Renal cortical epithelial cell (primary cell): Measurements from ENCODE around the gene ETNK2. TPM values are rescaled to one million over a fixed set of nuclear protein-coding genes. Genes with fewer than 3 reads are reported as not detected.
A peak's percentile ranks its signal among the peaks of the same experiment; 100 is the strongest.
"Not testable (repeated sequence)": the region's sequence is repeated elsewhere in the genome, so short reads cannot be mapped to it uniquely, and the experiment has no call there.

Experiments
- DNase-seq: peaks from one replicate; pipeline ENCODE4 v3.0.0-alpha.2; 2011; ENCODE audit warnings: low read depth
- total RNA-seq: library from RNA; depleted of rRNA; stranded (reverse); fragments of >200 nt; gene quantifications from 2 replicates; pipeline ENCODE4 v1.2.3, GENCODE V29; 2014

The ETNK2 gene
- total RNA-seq, 1 donor from 2014 or later = 22.7 TPM

DNA sequence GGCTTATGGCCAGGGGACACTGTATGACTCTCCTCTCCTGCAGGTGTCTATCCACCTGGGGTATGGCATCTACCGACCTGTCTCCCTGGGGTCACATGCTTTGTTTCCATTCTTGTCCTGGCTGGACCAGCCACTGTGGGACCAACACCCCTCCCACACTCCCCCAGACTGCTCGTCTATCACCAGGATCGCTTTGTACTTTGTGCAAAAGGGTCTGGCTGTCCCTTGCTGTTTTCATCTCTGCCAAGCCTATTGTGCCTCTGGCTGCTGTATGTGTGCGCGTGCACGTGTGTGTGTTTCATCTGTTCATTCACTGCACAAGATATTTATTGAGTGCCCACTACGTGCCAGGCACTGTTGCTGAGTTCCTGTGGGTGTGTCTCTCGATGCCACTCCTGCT, 25.5 kb downstream of the ETNK2 start:
- DNase-seq = no peak

DNA sequence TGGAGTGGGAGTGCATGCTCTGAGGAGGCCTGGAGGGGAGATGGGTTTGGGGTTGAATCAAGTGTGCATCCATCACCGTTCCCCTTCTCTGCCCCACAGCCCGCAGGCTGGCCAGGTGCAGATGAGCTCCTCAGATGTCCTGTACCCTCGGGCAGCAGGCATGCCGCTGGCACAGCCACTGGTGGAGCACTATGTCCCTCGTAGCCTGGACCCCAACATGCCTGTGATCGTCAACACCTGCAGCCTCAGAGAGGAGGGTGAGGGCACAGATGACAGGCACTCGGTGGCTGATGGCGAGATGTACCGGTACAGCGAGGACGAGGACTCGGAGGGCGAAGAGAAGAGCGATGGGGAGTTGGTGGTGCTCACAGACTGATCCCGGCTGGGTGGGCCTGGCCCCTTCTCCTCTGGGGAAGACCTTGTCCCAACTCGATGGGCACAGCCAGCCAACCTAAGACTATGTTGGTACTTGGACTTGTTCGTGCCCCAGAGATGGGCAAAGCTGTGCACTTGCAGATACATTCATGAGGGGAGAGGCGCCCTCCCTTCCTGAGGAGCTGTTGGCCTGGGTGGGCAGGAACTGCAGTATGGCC, 26.0 kb downstream of the ETNK2 start:
- no peak for DNase-seq

DNA sequence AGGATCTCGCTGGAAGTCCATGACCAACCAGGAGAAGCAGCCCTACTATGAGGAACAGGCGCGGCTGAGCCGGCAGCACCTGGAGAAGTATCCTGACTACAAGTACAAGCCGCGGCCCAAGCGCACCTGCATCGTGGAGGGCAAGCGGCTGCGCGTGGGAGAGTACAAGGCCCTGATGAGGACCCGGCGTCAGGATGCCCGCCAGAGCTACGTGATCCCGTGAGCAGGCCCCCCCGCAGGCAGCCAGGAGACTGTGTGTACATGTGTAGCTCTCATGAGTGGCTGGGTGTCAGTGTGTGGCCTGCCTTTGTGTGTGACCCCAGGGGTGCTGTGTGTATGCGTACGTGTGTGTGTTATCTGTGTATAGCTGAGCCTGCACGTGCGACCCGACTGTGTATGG, 27.2 kb downstream of the ETNK2 start:
- no peak for DNase-seq

DNA sequence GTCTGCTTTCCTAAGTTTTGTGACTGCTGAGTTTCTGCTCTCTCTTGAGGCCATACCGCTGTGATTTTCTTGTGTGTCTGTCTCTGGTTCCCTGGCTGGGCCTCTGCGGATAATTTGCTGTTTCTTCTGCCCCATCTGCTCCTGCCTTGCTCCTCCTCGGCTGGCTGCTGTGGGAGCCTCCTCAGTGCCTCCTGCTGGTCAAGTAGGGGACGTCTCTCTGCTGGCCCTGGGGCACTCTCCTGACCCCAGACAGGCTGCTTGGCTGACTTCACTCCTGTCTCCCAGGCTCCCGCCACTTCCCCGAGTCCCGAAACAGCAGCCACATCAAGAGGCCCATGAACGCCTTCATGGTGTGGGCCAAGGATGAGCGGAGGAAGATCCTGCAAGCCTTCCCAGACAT, 28.5 kb downstream of the ETNK2 start:
- DNase-seq = no peak

DNA sequence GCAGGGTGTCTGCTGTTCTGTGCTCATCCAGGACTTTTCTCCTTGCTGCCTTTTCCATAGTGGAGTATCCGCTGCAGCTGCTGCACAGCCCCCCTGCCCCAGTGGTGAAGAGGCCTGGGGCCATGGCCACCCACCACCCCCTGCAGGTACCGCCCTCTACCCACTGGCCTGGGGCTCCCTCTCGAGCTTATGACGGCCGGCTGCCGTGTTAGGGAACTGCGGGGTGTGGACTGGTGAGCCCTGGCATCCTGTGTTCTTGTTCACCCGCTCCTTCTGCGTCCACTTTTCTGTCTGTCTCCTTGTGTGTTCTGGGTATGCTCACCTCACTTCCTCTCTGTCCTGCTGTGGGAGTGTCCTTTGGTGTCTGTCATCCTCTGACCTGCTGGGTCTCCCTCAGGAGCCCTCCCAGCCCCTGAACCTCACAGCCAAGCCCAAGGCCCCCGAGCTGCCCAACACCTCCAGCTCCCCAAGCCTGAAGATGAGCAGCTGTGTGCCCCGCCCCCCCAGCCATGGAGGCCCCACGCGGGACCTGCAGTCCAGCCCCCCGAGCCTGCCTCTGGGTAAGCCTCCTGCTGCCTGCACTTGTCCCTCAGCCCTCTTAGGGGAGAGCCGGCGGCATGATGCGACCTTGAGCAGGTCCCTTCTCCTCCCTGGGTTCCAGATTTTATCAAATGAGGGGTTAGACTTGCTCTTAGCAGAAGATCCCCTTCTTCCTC, 29.8 kb downstream of the ETNK2 start:
- DNase-seq = no peak

DNA sequence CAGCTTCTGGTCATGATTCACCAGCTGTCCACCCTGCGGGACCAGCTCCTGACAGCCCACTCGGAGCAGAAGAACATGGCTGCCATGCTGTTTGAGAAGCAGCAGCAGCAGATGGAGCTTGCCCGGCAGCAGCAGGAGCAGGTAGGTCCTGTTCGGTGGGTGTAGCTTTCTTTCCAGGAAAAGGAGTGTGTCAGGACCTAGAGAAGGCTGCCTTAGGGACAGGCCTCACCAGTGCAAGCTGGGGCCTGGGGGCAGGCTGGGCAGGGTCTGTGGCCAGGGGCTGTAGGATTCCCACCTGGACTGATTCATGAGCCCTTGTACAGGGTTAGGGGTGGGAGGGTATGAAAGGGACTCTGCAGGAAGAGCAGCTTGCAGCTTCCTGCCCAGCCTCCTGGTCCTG, 35.3 kb downstream of the ETNK2 start:
- no peak for DNase-seq

DNA sequence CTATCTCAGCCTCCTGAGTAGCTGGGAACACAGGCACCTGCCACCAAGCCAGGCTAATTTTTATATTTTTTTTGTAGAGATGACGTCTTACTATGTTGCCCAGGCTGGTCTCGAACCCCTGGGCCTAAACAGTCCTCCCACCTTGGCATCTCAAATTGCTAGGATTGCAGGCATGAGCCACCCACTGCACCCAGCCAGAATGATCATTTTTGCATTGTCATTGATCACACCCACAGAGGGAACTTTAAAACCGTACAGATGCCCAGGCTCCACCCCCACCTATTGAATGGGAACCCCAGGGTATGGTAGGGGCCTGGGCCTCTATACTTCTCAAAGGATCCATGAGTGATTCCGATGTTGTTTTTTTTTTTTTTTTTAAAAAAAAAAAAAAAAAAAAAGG, 36.7 kb downstream of the ETNK2 start:
- no peak for DNase-seq

DNA sequence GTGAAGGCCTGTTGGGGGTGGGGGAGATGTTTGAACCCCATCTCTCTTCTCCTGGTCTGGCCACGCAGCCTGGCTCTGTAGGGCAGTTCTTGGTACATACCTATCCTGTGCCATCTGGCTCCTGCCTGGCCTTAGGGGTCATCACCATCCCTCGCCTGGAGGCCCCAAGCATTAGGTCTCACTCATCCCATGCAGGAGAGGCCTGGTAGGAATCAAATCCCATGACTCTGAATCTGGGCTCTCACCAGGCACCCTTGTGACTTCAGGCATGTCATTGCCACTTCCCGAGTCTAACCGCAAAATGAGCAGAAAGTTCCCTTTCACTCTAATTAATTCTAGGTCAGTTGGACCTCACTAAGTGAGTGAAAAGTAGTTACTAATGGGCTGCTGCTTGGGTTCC, 37.2 kb downstream of the ETNK2 start:
- DNase-seq = no peak

DNA sequence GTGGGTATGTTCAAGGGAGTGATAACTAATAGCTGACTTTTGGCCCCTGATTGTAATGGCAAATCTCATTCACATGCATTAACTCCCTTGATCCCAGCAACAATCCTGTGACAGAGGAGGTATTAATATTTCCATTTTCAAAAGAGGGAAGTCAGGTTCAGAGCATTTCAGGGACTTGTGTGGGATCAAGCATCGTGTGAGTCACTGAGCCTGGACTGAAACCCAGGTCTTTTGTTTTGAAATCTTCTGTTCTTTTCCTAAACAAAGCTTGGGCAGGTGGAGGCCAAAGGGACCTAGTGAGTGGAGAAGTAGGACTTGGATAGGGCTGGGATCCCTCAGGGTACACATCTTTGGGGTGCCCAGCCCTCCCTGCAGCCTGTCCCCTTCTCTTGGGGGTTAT, 37.9 kb downstream of the ETNK2 start:
- peak; percentile 49 for DNase-seq

DNA sequence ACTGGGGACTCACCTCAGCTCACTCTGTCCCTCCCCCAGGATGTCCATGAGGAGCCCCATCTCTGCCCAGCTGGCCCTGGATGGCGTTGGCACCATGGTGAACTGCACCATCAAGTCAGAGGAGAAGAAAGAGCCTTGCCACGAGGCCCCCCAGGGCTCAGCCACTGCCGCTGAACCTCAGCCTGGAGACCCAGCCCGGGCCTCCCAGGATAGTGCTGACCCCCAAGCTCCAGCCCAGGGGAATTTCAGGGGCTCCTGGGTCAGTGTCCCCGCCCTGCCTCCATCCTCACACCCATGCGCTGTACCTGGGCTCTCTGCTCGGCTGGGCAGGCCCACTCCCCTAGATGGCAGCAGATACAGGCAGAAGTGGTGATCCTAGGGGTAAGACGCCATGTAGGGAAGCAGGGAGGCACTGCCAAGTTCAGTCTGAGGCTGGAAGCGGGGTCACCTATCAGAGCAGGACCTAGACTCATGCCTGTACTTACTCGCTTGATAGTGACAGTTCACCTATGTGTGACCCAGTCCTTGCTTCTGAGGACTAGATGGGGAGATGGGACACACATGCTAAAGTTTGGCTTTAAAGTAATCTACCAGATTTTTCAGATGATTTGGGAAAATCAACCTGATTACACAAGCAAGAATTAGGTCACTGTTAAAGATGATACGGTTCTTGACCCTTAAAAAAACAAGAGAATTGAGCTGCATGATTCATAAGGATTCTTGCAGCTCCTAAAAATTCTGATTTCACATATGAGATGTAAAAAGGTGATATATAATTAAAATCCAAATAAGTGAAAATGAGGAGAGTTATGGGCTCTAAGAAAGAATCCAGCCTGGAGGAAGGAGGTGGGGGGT, 38.7 kb downstream of the ETNK2 start:
- peak; percentile 28 for DNase-seq

DNA sequence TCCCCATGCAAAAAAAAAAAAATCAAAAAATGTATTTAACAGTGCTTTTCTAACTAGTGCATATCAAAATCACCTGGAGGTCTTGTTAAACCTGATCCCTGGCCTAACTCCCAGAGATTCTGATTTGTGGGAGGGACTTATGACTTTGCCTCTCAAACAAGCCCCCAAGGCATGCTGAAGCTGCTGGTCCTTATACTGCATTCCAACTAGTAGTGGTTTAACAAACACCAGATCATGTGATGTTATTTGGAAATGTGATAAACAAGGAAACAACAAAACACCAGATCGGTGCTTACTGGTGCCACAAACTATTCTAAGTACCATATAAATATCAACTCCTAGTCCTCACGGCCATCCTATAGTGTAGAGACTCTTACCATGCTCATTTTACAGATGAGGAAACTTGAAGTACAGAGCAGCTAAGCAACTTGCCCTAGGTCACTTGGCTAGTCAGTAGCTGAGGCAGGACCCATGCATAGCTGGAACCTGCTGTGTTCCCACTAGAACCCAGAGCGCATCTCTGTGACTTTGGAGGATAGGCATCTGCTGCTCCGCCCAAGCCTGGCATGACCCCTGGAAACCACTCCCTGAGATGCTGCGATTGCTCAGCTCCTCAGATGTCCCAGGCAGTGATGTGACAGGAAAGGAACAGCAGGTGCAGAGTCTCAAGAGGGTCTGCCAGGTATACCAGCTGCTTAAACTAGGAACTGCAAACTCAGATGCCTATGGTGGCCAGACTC, 40.8 kb downstream of the ETNK2 start:
- no peak for DNase-seq

DNA sequence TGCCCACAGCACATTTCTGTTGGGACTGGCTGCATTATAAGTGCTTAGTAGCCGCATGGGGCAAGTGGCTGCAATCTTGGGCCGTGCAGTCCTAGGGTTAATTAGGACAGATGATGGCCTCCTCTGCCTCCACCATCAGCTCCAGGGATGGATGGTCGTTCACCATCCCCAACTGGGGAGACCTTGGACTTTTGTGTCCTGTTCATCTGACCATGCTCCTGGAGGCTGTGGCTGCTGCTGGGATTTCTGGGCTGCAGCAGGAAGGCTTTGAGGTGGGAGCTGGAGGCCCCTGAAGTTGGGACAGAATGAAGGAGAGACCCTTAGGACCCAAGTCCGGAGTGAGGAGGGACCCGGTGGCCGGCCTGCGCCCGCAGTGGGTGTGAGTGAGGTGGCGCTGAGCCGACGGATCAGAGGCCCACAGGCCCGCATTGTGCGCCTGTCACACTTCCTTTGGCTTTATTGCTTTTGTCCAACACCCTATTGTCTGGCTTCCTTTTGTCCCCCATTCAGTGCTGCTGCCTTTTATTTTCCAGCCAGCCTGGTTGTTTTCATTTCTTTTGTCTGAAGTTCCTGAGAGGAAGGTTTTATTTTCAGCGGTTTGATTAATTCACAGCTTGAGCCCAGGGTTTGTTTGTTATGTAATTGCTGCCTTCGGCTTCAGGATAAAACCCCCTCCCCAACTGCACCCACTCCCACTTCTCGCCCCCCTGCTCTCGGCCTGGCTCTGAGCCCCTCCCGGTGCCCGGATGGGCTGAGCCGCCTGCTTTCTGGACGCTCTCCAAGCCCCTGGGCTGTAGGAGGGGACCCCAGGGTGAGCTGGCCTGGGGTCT, 43.3 kb downstream of the ETNK2 start:
- no peak for DNase-seq

DNA sequence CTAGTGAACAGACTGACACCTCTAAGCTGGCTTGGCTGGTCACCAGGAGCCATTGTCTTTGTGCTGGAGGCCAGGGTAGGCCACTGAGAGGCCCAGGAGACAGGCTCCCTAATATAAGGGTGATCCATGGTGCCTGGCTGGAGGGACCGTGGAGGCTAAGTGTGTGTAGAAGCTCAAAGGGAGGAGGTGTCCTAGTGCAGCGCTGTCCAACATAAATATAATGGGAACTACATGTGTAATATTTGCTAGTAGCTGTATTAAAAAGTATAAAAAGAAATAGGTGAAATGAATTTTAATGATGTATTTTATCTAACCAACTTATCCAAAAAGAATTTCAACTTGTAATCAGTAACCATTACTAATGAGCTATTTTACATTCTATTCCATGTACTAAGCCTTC, 44.0 kb downstream of the ETNK2 start:
- DNase-seq = peak; percentile 23

DNA sequence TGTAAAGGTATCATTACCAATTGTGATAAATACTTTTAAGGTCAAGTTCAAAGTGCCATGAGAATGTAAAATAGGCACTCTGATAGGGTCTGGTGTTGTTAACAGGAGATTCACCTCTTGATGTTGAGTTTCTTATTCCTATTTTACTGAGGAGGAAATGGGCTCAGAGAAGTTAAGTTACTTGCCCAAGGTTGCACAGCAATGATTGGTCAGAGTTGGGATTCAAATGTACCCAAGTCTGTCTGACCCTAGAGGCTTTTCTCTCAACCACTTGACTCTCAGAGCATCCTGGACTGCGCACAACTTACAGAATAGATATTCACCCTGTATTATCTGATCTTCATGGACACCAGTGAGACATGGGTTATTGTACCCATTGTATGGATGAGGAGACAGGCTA, 45.0 kb downstream of the ETNK2 start:
- no peak for DNase-seq

DNA sequence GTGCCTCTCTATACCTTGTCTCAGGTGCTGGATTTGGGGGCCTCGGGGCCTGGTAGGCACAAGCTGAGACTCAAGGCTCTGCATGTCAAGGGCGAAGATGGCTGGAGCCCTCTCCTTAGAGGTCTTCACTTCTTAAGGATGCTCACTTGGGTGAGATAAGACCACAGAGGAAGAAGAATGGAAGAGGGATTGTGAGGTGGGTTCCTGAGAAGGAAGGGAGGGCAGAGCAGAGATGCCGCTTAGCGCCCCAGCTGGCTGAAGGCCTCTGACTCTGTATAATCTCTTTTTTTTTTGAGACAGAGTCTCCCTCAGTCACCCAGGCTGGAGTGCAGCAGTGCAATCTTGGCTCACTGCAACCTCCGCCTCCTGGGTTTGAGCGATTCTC, 46.7 kb downstream of the ETNK2 start:
- no peak for DNase-seq

DNA sequence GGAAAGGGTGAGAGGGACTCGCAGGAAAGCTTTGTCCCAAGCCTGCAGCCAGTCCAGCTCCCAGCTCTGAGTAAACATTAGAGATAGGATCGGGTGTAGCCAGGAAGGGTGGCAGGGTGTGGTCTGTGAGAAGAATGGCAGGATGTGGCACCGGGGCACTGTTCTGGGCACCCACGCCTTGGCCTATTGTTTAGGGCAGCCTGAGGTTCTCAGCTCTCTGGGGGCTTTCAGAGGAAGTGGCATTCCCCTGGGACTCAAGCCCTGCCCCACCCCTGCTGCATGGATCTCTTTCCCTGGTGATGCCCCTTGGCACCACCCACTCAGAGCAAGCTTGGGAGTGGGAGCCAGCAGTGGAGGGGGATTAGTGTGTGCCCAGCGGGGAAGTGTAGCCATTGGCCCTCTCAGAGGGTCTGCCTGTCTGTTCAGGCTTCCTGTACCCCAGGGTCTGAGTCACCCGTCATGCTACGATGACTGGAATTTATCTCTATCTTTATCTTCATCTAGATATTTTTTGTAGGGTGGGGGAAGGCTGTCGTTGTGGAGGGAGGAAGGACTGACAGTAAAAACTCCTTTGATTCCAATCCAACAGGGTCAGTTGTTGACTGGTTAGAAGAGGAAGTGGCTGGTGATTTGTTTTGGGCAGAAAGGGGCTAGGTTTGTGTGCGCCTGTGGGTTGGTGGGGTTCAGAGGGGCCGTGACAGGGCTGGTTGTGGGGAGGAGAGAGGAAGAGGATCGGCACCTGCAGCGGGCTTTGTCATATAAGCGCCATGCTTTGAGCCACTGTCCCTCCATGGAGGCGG, 47.3 kb downstream of the ETNK2 start:
- peak; percentile 38 for DNase-seq

DNA sequence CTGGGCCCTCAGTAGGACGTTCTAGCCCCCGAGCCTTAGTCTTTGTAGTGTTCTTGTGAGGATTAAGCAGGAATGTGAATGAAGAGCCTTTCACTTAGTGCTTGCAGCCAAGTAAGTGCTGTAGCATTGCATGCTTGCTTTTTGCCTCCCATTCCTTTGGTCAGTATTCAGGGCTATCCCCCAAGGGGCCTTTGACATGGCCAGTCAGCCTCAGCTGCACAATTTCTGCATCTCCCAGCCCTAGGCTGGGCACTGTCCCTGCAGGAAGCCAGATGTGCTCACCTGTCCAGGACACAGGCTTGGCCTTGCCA, 48.5 kb downstream of the ETNK2 start:
- DNase-seq = no peak

DNA sequence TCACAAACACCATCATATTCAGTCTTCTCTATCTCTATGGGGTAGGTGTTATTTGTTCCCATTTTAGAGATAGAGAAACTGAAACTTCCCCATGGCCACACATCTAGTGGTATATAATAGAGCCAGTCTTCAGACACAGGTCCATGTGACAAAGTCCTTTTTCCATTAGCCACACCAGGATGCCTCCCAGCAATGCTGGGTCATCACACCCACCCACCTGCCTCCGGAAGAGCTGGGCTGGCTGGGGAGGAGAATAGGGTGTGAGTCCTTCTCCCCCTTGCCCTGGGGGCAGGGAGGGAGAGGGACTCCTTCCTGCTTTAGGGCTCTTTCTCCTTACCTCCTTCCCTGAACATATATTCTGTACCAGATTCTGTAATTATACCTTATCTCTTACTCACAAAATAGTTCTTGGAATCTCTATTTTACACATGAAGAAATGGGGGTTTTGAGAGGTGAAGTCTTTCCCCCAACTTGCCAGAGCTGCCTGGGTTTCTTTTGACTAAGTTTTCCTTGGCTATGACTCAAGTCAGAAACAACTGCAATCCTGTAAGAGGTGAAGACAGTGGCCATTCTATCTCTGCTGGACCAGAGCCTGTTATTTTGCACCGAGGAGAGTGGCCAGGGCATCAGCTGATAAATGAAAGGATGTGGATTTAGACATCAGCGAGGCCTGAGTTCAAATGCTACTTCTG, 49.0 kb downstream of the ETNK2 start:
- DNase-seq = peak; percentile 74

DNA sequence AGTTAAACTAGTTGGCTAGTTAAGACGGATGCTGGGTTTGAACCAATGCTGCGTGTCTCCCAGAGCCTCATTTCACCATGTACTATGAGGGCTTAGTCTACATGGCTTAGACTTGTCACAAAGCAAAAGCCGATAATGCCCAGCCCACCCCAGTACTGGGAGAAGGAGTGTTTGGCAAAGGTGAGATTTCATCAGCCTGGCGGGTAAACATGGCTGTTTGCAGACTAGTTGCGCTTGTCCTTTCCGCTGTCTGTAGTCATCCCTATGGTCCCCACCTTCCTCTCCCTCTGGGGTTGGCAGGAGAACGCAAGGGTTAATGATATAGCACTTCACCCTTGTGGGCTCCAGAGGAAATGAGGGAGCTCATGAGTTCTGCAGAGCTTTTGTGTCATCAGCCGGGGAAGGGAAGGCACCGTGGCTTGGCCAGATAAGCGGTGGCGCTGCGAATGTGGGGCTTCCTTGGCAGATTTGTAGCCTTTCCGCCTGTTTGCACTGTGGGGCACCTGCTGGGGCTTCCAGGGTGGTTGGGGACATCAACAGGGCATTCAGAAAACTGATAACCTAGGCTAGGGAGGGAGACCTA, 49.7 kb downstream of the ETNK2 start:
- no peak for DNase-seq

DNA sequence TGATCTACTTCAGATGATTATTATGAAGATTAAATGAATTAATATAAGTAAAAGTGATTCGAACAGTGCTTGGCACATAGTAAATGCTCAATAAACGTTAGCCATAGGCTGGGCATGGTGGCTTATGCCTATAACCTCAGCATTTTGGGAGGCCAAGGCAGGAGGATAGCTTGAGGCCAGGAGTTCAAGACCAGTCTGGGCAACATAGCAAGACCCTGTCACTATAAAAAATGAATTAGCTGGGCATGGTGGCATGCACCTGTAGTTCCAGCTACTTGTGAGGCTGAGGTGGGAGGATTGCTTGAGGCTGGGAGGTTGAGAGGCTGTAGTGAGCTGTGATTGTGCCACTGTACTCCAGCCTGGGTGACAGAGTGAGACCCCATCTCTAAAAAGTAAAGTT, 52.1 kb downstream of the ETNK2 start:
- DNase-seq = not testable (repeated sequence)
